Caco-2 (cell line): ENCODE measurements around the gene CEP112. TPM values are rescaled to one million over a fixed set of nuclear protein-coding genes. Genes with fewer than 3 reads are reported as not detected.

Experiments used
- BruUV-seq: library from RNA; stranded (reverse); fragments of 400-500 nt; replicated peaks from 2 replicates; lab custom pipeline; 2021; lab: Mats Ljungman, UMichigan
- CTCF ChIA-PET: fragments of 300-600 bp; sonication (Branson Sonifier 250); formaldehyde crosslinking; loops from one replicate; lab custom pipeline; 2022; ENCODE audit warnings: antibody characterized with exemption; lab: Charles Lee
- POLR2A ChIA-PET: fragments of 300-600 bp; sonication (Branson Sonifier 250); formaldehyde crosslinking; loops from one replicate; lab custom pipeline; 2022; ENCODE audit warnings: antibody characterized with exemption; lab: Charles Lee
- DNase-seq, 2 experiments: peaks; one replicate each; pipeline versions ENCODE4 v3.0.0 to v3.0.0-alpha.2; 2020 to 2022
- H3K27me3 ChIP-seq: replicated peaks from 2 replicates; pipeline ENCODE4 v1.6.0; 2011; ENCODE audit warnings: low read length; ENCODE audit not compliant: control insufficient read depth, insufficient read depth
- H3K36me3 ChIP-seq: 2 replicates; pipeline ENCODE4 v1.5.1; 2011; ENCODE audit warnings: low read length; ENCODE audit not compliant: control insufficient read depth, insufficient read depth
- H3K4me1 ChIP-seq: fragments of 250-450 bp; sonication (Bioruptor Pico); 2 replicates; pipeline ENCODE4 v1.5.1; 2020; ENCODE audit warnings: mild to moderate bottlenecking
- H3K4me3 ChIP-seq: 2 replicates; pipeline ENCODE4 v1.5.1; 2011; ENCODE audit warnings: low read depth, mild to moderate bottlenecking, control low read depth, low read length
- H3K9me3 ChIP-seq: fragments of 250-450 bp; sonication (Bioruptor Pico); 2 replicates; pipeline ENCODE4 v1.5.1; 2020; ENCODE audit warnings: mild to moderate bottlenecking, moderate library complexity
- H3K27ac Mint-ChIP-seq: one replicate; pipeline ENCODE4 v1.8.0; 2022; ENCODE audit warnings: mixed read lengths; ENCODE audit not compliant: unreplicated experiment
- H3K27me3 Mint-ChIP-seq: one replicate; pipeline ENCODE4 v1.8.0; 2022; ENCODE audit warnings: mixed read lengths; ENCODE audit not compliant: insufficient read depth, unreplicated experiment
- H3K36me3 Mint-ChIP-seq: one replicate; pipeline ENCODE4 v1.8.0; 2022; ENCODE audit warnings: mild to moderate bottlenecking, mixed read lengths; ENCODE audit not compliant: insufficient read depth, unreplicated experiment
- H3K4me1 Mint-ChIP-seq: one replicate; pipeline ENCODE4 v1.8.0; 2022; ENCODE audit warnings: low read depth, mixed read lengths; ENCODE audit not compliant: unreplicated experiment
- H3K4me3 Mint-ChIP-seq: one replicate; pipeline ENCODE4 v1.8.0; 2022; ENCODE audit warnings: mild to moderate bottlenecking, moderate library complexity, mixed read lengths; ENCODE audit not compliant: unreplicated experiment
- H3K9me3 Mint-ChIP-seq: one replicate; pipeline ENCODE4 v1.8.0; 2022; ENCODE audit warnings: mixed read lengths; ENCODE audit not compliant: unreplicated experiment
- CTCF ChIP-seq, 2 experiments: fragments of 200-600 bp in 1 of 2; IDR thresholded peaks; 1 replicate in 1 of 2; 2 replicates in 1 of 2; pipeline versions ENCODE4 v1.5.1 to v1.8.0; 2011 to 2022; ENCODE audit warnings: antibody characterized with exemption in 1 of 2, control low read depth in 1 of 2, inconsistent platforms in 1 of 2, low read depth in 1 of 2, low read length in 1 of 2, mild to moderate bottlenecking in 1 of 2, moderate library complexity in 1 of 2; ENCODE audit not compliant: insufficient read depth in 1 of 2, severe bottlenecking in 1 of 2, unreplicated experiment in 1 of 2
- intact Hi-C: fragments of 100-400 bp; cut with micrococcal nuclease; formaldehyde crosslinking; loops from one replicate; pipeline ENCODE4 v1.10.0; 2022; ENCODE audit not compliant: unreplicated experiment
- total RNA-seq: library from RNA; stranded (reverse); gene quantifications from 2 replicates; pipeline ENCODE4 v1.2.3, GENCODE V29; 2022

CEP112 gene
- total RNA-seq, 1 experiment from 2014 or later: 4.7 TPM

- no peaks in the 10 kb centered on the region for H3K9me3 ChIP-seq
- intact Hi-C loops: no loop called here
- Mint-ChIP-seq H3K4me1 (peaks cover 13% of the 10 kb centered on the region), H3K27ac (peak overlapping the region; percentile 11), H3K36me3 (peaks cover 8% of the 10 kb centered on the region), H3K9me3 (peaks cover 10% of the 10 kb centered on the region), H3K27me3 (no peaks in the 10 kb centered on the region), H3K4me3 (no peak overlapping the region)
- CTCF ChIA-PET: no interaction called here
- no peaks in the 10 kb centered on the region for H3K27me3 ChIP-seq
- POLR2A ChIA-PET: no interaction called here
- H3K4me3 ChIP-seq: no peak overlapping the region
- BruUV-seq: no TSS peak
- H3K4me1 ChIP-seq: peaks cover 24% of the 10 kb centered on the region
- no peak for DNase-seq
- H3K36me3 ChIP-seq: no peaks in the 10 kb centered on the region
- TF ChIP-seq CTCF (IDR thresholded peaks at IDR 0.05; ENCODE audit: insufficient read depth in 1 of 2, low read depth in 1 of 2, low read length in 1 of 2, severe bottlenecking in 1 of 2, unreplicated experiment in 1 of 2): no peak
Measured at GRCh38 chr17:65660947-65661346, 531.0 kb downstream of the CEP112 start.

DNA sequence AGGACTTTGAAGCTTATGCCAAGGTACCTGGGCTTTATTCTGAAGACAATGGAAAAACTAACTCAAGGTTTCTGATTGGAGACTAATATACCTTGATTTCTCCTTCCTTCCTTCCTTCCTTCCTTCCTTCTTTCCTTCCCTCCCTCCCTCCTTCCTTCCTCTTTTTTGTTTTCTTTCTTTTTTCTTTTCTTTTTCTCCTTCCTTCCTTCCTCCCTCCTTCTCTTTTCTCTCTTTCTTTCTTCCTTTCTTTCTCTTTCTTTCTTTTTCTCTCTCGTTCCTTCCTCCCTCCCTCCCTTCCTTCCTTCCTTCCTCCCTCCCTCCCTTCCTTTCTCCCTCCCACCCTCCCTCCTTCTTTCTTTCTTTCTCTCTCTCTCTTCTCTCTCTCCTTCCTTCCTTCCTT, 531.9 kb downstream of the CEP112 start:
- no peak for TF ChIP-seq CTCF (IDR thresholded peaks at IDR 0.05; ENCODE audit: insufficient read depth in 1 of 2, low read depth in 1 of 2, low read length in 1 of 2, severe bottlenecking in 1 of 2, unreplicated experiment in 1 of 2)
- H3K27me3 ChIP-seq: no peaks in the 10 kb centered on the region
- DNase-seq: no peak
- no TSS peak for BruUV-seq
- H3K36me3 ChIP-seq: no peaks in the 10 kb centered on the region
- ChIA-PET CTCF (no interaction called here), POLR2A (no interaction called here)
- Mint-ChIP-seq H3K9me3 (peaks cover 10% of the 10 kb centered on the region), H3K4me1 (peaks cover 13% of the 10 kb centered on the region), H3K27me3 (no peaks in the 10 kb centered on the region), H3K4me3 (no peak overlapping the region), H3K36me3 (peaks cover 8% of the 10 kb centered on the region), H3K27ac (peak overlapping the region; percentile 5)
- no peaks in the 10 kb centered on the region for H3K9me3 ChIP-seq
- no peak overlapping the region for H3K4me3 ChIP-seq
- intact Hi-C loops: no loop called here
- H3K4me1 ChIP-seq: peaks cover 33% of the 10 kb centered on the region

DNA sequence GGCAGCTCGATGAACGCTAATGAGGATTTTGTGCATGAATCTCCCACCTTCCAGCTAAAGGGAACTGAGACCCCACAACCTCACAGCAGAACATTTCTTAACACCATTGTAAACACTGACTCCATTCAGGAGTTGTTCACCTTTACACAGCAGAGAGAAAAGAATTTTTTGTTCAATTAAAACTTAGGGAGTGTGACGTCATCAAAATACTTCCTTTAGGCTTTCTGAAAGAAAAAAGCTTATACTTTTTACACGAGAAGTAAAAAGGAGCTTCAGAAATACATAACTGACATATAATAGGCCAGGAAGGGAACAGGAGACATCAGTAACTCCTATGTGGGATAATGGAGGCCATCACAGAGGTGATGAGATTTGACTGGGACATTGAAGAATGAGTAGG, 532.4 kb downstream of the CEP112 start:
- Histone ChIP-seq H3K4me3 (no peak overlapping the region), H3K36me3 (no peaks in the 10 kb centered on the region), H3K9me3 (no peaks in the 10 kb centered on the region), H3K27me3 (no peaks in the 10 kb centered on the region), H3K4me1 (peaks cover 33% of the 10 kb centered on the region)
- POLR2A ChIA-PET: interaction anchor here (0.5 kb wide), 1 partner anchor 45 kb away, joined by 3 read pairs; no protein-coding TSS in a partner anchor
- no TSS peak for BruUV-seq
- Mint-ChIP-seq H3K27ac (peak overlapping the region; percentile 5), H3K4me1 (peaks cover 13% of the 10 kb centered on the region), H3K36me3 (peaks cover 8% of the 10 kb centered on the region), H3K9me3 (peaks cover 10% of the 10 kb centered on the region), H3K27me3 (no peaks in the 10 kb centered on the region), H3K4me3 (no peak overlapping the region)
- TF ChIP-seq CTCF (IDR thresholded peaks at IDR 0.05; ENCODE audit: insufficient read depth in 1 of 2, low read depth in 1 of 2, low read length in 1 of 2, severe bottlenecking in 1 of 2, unreplicated experiment in 1 of 2): no peak
- no peak for DNase-seq
- intact Hi-C loops: no loop called here
- CTCF ChIA-PET: no interaction called here
